Spleen (tissue), 11 donors: ENCODE data around the gene C15orf39. TPM values are rescaled to one million over a fixed set of nuclear protein-coding genes. Genes with fewer than 3 reads are reported as not detected.

Source experiments
- DNase-seq: peaks from one replicate; pipeline ENCODE4 v3.0.0-alpha.2; 2020
- H3K27ac ChIP-seq, 8 donors: fragments of 200-600 bp; sonication (generic) in 7 of 8; 1 replicate in 4 of 8; 2 replicates in 4 of 8; pipeline versions ENCODE4 v1.5.0 to v1.8.0; 2016 to 2021; ENCODE audit warnings: inconsistent platforms in 4 of 8, mild to moderate bottlenecking in 4 of 8, moderate library complexity in 1 of 8
- H3K27me3 ChIP-seq, 7 donors: fragments of 200-600 bp; sonication (generic) in 6 of 7; replicated peaks in 1 of 7; 1 replicate in 4 of 7; 2 replicates in 3 of 7; pipeline versions ENCODE4 v1.5.0 to v1.8.0; 2016 to 2021; ENCODE audit warnings: inconsistent platforms in 3 of 7, mild to moderate bottlenecking in 1 of 7
- H3K36me3 ChIP-seq, 6 donors: fragments of 200-600 bp; sonication (generic) in 5 of 6; 1 replicate in 4 of 6; 2 replicates in 2 of 6; pipeline versions ENCODE4 v1.5.0 to v1.8.0; 2016 to 2021; ENCODE audit warnings: inconsistent platforms in 2 of 6
- H3K4me1 ChIP-seq, 6 donors: fragments of 200-600 bp; sonication (generic) in 5 of 6; 1 replicate in 3 of 6; 2 replicates in 3 of 6; pipeline versions ENCODE4 v1.5.0 to v1.8.0; 2016 to 2021; ENCODE audit warnings: inconsistent platforms in 3 of 6
- H3K4me3 ChIP-seq, 8 donors: fragments of 200-600 bp; sonication (generic) in 7 of 8; 1 replicate in 4 of 8; 2 replicates in 4 of 8; pipeline versions ENCODE4 v1.5.0 to v1.8.0; 2016 to 2021; ENCODE audit warnings: inconsistent platforms in 4 of 8, mild to moderate bottlenecking in 4 of 8, moderate library complexity in 2 of 8
- H3K9me3 ChIP-seq, 8 donors: fragments of 200-600 bp; sonication (generic) in 7 of 8; 1 replicate in 4 of 8; 2 replicates in 4 of 8; pipeline versions ENCODE4 v1.5.0 to v1.8.0; 2016 to 2021; ENCODE audit warnings: inconsistent platforms in 4 of 8
- POLR2A ChIP-seq, 3 donors: fragments of 450-650 bp; IDR thresholded peaks; one replicate each; pipeline ENCODE4 v1.5.1; 2017; ENCODE audit warnings: antibody characterized with exemption in 3 of 3, mild to moderate bottlenecking in 1 of 3
- POLR2AphosphoS5 ChIP-seq, 3 donors: sonication (generic); formaldehyde crosslinking; IDR thresholded peaks; one replicate each; pipeline ENCODE4 v1.5.1; 2017; ENCODE audit warnings: antibody characterized with exemption in 3 of 3
- WGBS, 5 donors: extraction: QIAGEN DNeasy Blood & Tissue Kit in 3 of 5; methylation state at CpG; one replicate each; pipeline versions ENCODE4 v1.1.5 to v1.1.7; 2013 to 2018; 5-methylcytosine and 5-hydroxymethylcytosine counted together
- intact Hi-C: fragments of 100-400 bp; cut with DNase I; formaldehyde crosslinking; loops from one replicate; pipeline ENCODE4 v1.15.0; 2023; ENCODE audit warnings: low total_unique reads
- polyA plus RNA-seq, 3 donors: library from polyadenylated mRNA; stranded (reverse); fragments of 200-250 nt; gene quantifications; one replicate each; pipeline ENCODE4 v1.2.1, GENCODE V29; 2013
- total RNA-seq, 7 donors: library from RNA; depleted of rRNA in 3 of 7; stranded (reverse); fragments of >200 nt in 3 of 7; fragmentation: NEBNext Ultra II Directional in 4 of 7; extraction: Animal tissue kit (Norgen Biotek cat#: 25700) in 4 of 7; gene quantifications; one replicate each; pipeline versions ENCODE4 v1.1.0 to v1.2.1, GENCODE V29; 2016 to 2021
- TF ChIP-seq, protein P1 (sequence below), 11 experiments: fragments of 200-600 bp in 7 of 11; fragments of 450-650 bp in 4 of 11; sonication (generic) in 4 of 11; IDR thresholded peaks in 8 of 11; conservative IDR thresholded peaks in 3 of 11; 1 replicate in 7 of 11; 2 replicates in 4 of 11; pipeline versions ENCODE4 v1.4.0 to v1.8.0; 2016 to 2021; ENCODE audit warnings: antibody characterized with exemption in 11 of 11, inconsistent platforms in 4 of 11, mild to moderate bottlenecking in 1 of 11
- donor health status: healthy with polysubstance abuse.
- donor health status: DM: no; HTN: no; CAD: no; lungs with moderate emphysema.
- donor health status: DM: no; HTN: no; CAD: no.
- donor health status: Bipolar disorder and iron deficiency.
- donor health status: healthy.
- donor health status: DM: no; HTN: no; CAD: no.
- donor health status: DM: yes; HTN: yes; CAD: no.

C15orf39 gene
- total and polyA plus RNA-seq, 10 donors, result 6.9 to 70.2 (median 58.4) TPM

DNA sequence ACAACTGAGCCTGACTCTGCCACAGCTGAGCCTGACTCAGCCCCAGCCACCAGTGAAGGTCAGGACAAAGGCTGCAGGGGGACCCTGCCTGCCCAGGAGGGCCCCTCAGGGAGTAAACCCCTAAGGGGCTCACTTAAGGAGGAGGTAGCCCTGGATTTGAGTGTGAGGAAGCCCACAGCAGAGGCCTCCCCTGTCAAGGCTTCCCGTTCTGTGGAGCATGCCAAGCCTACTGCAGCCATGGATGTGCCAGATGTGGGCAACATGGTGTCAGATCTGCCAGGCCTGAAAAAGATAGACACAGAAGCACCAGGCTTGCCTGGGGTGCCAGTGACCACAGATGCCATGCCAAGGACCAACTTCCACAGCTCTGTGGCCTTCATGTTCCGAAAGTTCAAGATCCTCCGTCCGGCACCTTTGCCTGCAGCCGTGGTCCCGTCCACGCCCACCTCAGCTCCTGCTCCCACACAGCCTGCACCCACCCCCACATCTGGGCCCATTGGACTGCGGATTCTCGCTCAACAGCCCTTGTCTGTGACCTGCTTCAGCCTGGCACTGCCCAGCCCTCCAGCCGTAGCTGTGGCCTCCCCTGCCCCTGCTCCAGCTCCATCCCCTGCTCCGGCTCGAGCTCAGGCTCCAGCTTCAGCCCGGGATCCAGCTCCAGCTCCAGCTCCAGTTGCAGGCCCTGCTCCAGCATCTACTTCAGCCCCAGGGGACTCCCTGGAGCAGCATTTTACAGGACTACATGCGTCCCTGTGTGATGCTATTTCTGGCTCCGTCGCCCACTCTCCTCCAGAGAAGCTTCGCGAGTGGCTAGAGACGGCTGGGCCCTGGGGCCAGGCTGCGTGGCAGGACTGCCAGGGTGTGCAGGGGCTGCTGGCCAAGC lies 6.2 kb downstream of the C15orf39 start:
- intact Hi-C loops, result loop anchor here (10.0 kb wide), 1 partner anchor 433 kb away; no protein-coding TSS in a partner anchor

GRCh38 chr15:75208501-75209288 lies 7.0 kb downstream of the C15orf39 start:
- no peak overlapping the region for H3K27ac ChIP-seq
- 79 to 91% (median 86%) methylated on average over 26 to 32 of the region's 32 CpGs for WGBS, 5 donors
- intact Hi-C loops, result loop anchor here (10.0 kb wide), 1 partner anchor 434 kb away; no protein-coding TSS in a partner anchor

More for the DNA sequence above, 6.2 kb downstream of the C15orf39 start:
- WGBS, 5 donors, result 87 to 93% (median 90%) methylated on average over 20 of the region's 20 CpGs
- no peak for DNase-seq
- Histone ChIP-seq H3K9me3 (no peaks in the 10 kb centered on the region), H3K27me3 (no peaks in the 10 kb centered on the region), H3K36me3 (peaks cover 6 to 78% (median 73%) of the 10 kb centered on the region in 6 donors), H3K27ac (no peak overlapping the region), H3K4me3 (no peak overlapping the region), H3K4me1 (peaks cover 32 to 98% (median 69%) of the 10 kb centered on the region in 6 donors)
- no peak for TF ChIP-seq POLR2A (IDR thresholded peaks at IDR 0.05)
- TF ChIP-seq POLR2AphosphoS5 (IDR thresholded peaks at IDR 0.05), result peak in 1 of 3 donors; percentile 5

GRCh38 chr15:75209289-75209676 lies 7.6 kb downstream of the C15orf39 start:
- H3K36me3 ChIP-seq, result peaks cover 6 to 93% (median 84%) of the 10 kb centered on the region in 6 donors
- 59 to 72% (median 64%) methylated on average over 8 of the region's 8 CpGs for WGBS, 5 donors
- H3K27me3 ChIP-seq, result no peaks in the 10 kb centered on the region
- H3K9me3 ChIP-seq, result no peaks in the 10 kb centered on the region
- intact Hi-C loops, result loop anchor here (10.0 kb wide), 1 partner anchor 434 kb away; no protein-coding TSS in a partner anchor
- no peak overlapping the region for H3K27ac ChIP-seq
- H3K4me3 ChIP-seq, result no peak overlapping the region
- TF ChIP-seq POLR2AphosphoS5 (IDR thresholded peaks at IDR 0.05), result no peak
- TF ChIP-seq POLR2A (IDR thresholded peaks at IDR 0.05), result no peak
- TF ChIP-seq, protein P1, sequence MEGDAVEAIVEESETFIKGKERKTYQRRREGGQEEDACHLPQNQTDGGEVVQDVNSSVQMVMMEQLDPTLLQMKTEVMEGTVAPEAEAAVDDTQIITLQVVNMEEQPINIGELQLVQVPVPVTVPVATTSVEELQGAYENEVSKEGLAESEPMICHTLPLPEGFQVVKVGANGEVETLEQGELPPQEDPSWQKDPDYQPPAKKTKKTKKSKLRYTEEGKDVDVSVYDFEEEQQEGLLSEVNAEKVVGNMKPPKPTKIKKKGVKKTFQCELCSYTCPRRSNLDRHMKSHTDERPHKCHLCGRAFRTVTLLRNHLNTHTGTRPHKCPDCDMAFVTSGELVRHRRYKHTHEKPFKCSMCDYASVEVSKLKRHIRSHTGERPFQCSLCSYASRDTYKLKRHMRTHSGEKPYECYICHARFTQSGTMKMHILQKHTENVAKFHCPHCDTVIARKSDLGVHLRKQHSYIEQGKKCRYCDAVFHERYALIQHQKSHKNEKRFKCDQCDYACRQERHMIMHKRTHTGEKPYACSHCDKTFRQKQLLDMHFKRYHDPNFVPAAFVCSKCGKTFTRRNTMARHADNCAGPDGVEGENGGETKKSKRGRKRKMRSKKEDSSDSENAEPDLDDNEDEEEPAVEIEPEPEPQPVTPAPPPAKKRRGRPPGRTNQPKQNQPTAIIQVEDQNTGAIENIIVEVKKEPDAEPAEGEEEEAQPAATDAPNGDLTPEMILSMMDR (IDR thresholded peaks at IDR 0.05 in 8 of 11, conservative IDR thresholded peaks at IDR 0.05 in 3 of 11), result no peak
- H3K4me1 ChIP-seq, result peaks cover 20 to 90% (median 55%) of the 10 kb centered on the region in 6 donors
- DNase-seq, result no peak

More at GRCh38 chr15:75208501-75209288, 7.0 kb downstream of the C15orf39 start:
- Histone ChIP-seq H3K36me3 (peaks cover 6 to 87% (median 81%) of the 10 kb centered on the region in 6 donors), H3K9me3 (no peaks in the 10 kb centered on the region), H3K27me3 (no peaks in the 10 kb centered on the region), H3K4me1 (peaks cover 26 to 96% (median 61%) of the 10 kb centered on the region in 6 donors), H3K4me3 (no peak overlapping the region)
- TF ChIP-seq POLR2A (IDR thresholded peaks at IDR 0.05) (no peak), POLR2AphosphoS5 (IDR thresholded peaks at IDR 0.05) (peak in 2 of 3 donors; percentile 53 to 75)
- DNase-seq, result no peak

GRCh38 chr15:75210811-75211230 lies 9.1 kb downstream of the C15orf39 start:
- TF ChIP-seq POLR2A (IDR thresholded peaks at IDR 0.05) (no peak), POLR2AphosphoS5 (IDR thresholded peaks at IDR 0.05) (peak in 1 of 3 donors; percentile 47)
- TF ChIP-seq, protein P1 (IDR thresholded peaks at IDR 0.05 in 8 of 11, conservative IDR thresholded peaks at IDR 0.05 in 3 of 11), result no peak
- intact Hi-C loops, result no loop called here
- peaks cover 6 to 91% (median 83%) of the 10 kb centered on the region in 6 donors for H3K36me3 ChIP-seq
- 34 to 64% (median 55%) methylated on average over 2 to 7 of the region's 7 CpGs for WGBS, 5 donors
- peaks cover 10 to 75% (median 41%) of the 10 kb centered on the region in 6 donors for H3K4me1 ChIP-seq
- peak overlapping the region in 1 of 8 donors; percentile 24 for H3K27ac ChIP-seq
- H3K4me3 ChIP-seq, result no peak overlapping the region
- no peaks in the 10 kb centered on the region for H3K27me3 ChIP-seq
- H3K9me3 ChIP-seq, result no peaks in the 10 kb centered on the region
- no peak for DNase-seq
